Nephron progenitor cell (in vitro differentiated cells): ENCODE data around the gene USP4.
A peak's percentile ranks its signal among the peaks of the same experiment; 100 is the strongest.
"Not testable (repeated sequence)": the region's sequence is repeated elsewhere in the genome, so short reads cannot be mapped to it uniquely, and the experiment has no call there.

ENCODE experiments used
- DNase-seq: peaks from one replicate; pipeline ENCODE4 v3.0.0; 2021
- H3K27ac Mint-ChIP-seq: 2 replicates; pipeline ENCODE4 v1.8.0; 2021; ENCODE audit warnings: mild to moderate bottlenecking, moderate library complexity, mixed read lengths
- H3K27me3 Mint-ChIP-seq: 2 replicates; pipeline ENCODE4 v1.8.0; 2021; ENCODE audit warnings: mild to moderate bottlenecking, low read depth, mixed read lengths; ENCODE audit not compliant: poor library complexity
- H3K36me3 Mint-ChIP-seq: 2 replicates; pipeline ENCODE4 v1.8.0; 2021; ENCODE audit warnings: low read depth, mixed read lengths
- H3K4me1 Mint-ChIP-seq: 2 replicates; pipeline ENCODE4 v1.8.0; 2021; ENCODE audit warnings: mixed read lengths
- H3K4me3 Mint-ChIP-seq: 2 replicates; pipeline ENCODE4 v1.8.0; 2021; ENCODE audit warnings: mild to moderate bottlenecking, moderate library complexity, mixed read lengths
- H3K9me3 Mint-ChIP-seq: 2 replicates; pipeline ENCODE4 v1.8.0; 2021; ENCODE audit warnings: mild to moderate bottlenecking, moderate library complexity, mixed read lengths
- CTCF ChIP-seq: fragments of 200-600 bp; sonication (generic); IDR thresholded peaks from 2 replicates; pipeline ENCODE4 v1.5.0; 2021; ENCODE audit warnings: antibody characterized with exemption

The USP4 gene

GRCh38 chr3:49370585-49371290 lies 30.9 kb upstream of the USP4 start:
- Mint-ChIP-seq H3K4me3 (no peak overlapping the region), H3K27ac (peak overlapping the region; percentile 43), H3K4me1 (peaks cover 10% of the 10 kb centered on the region), H3K36me3 (peaks cover 80% of the 10 kb centered on the region), H3K9me3 (no peaks in the 10 kb centered on the region), H3K27me3 (peaks cover 5% of the 10 kb centered on the region)
- no peak for DNase-seq
- TF ChIP-seq CTCF: no peak

- Mint-ChIP-seq H3K9me3 (no peaks in the 10 kb centered on the region), H3K4me3 (no peak overlapping the region), H3K4me1 (peaks cover 19% of the 10 kb centered on the region), H3K27ac (peak overlapping the region; percentile 20), H3K36me3 (peaks cover 59% of the 10 kb centered on the region), H3K27me3 (peaks cover 3% of the 10 kb centered on the region)
- TF ChIP-seq CTCF: no peak
- no peak for DNase-seq
These were observed 22.7 kb upstream of the USP4 start for GRCh38 chr3:49362561-49362960.

GRCh38 chr3:49359623-49360022 lies 19.8 kb upstream of the USP4 start:
- peak overlapping the region; percentile 66 for H3K27ac Mint-ChIP-seq
- H3K9me3 Mint-ChIP-seq: no peaks in the 10 kb centered on the region
- H3K4me1 Mint-ChIP-seq: peaks cover 28% of the 10 kb centered on the region
- DNase-seq: no peak
- no peak for TF ChIP-seq CTCF
- H3K4me3 Mint-ChIP-seq: peak overlapping the region; percentile 97
- no peaks in the 10 kb centered on the region for H3K27me3 Mint-ChIP-seq
- peaks cover 51% of the 10 kb centered on the region for H3K36me3 Mint-ChIP-seq

- Mint-ChIP-seq H3K4me3 (peak overlapping the region; percentile 97), H3K27me3 (peaks cover 4% of the 10 kb centered on the region), H3K36me3 (peaks cover 57% of the 10 kb centered on the region), H3K4me1 (peaks cover 28% of the 10 kb centered on the region), H3K9me3 (peaks cover 4% of the 10 kb centered on the region), H3K27ac (peak overlapping the region; percentile 12)
- no peak for DNase-seq
- no peak for TF ChIP-seq CTCF
These were observed 19.0 kb upstream of the USP4 start for GRCh38 chr3:49358884-49359225.

GRCh38 chr3:49358217-49358883 lies 18.5 kb upstream of the USP4 start, which contains the start of gene GPX1:
TSS of gene GPX1 (minus strand) at chr3:49358353. CDS start at chr3:49358278, 75 bp downstream.
- DNase-seq: peak; percentile 95
- peak within 1 kb of the TSS; percentile 97 for H3K27ac Mint-ChIP-seq
- peaks cover 4% of the 10 kb centered on the region for H3K27me3 Mint-ChIP-seq
- H3K4me3 Mint-ChIP-seq: peak within 1 kb of the TSS; percentile 97
- no peak for TF ChIP-seq CTCF
- peaks cover 4% of the 10 kb centered on the region for H3K9me3 Mint-ChIP-seq
- peaks cover 28% of the 10 kb centered on the region for H3K4me1 Mint-ChIP-seq
- peaks cover 57% of the 10 kb centered on the region for H3K36me3 Mint-ChIP-seq

GRCh38 chr3:49357443-49358216 lies 17.8 kb upstream of the USP4 start:
- H3K9me3 Mint-ChIP-seq, H3K27me3 Mint-ChIP-seq: not testable (repeated sequence)
- peak overlapping the region; percentile 97 for H3K27ac Mint-ChIP-seq
- peaks cover 28% of the 10 kb centered on the region for H3K4me1 Mint-ChIP-seq
- peak; percentile 59 for DNase-seq
- H3K36me3 Mint-ChIP-seq: peaks cover 53% of the 10 kb centered on the region
- H3K4me3 Mint-ChIP-seq: peak overlapping the region; percentile 97

GRCh38 chr3:49357095-49357442 lies 17.2 kb upstream of the USP4 start:
- H3K27me3 Mint-ChIP-seq, H3K9me3 Mint-ChIP-seq, DNase-seq: not testable (repeated sequence)
- peak overlapping the region; percentile 97 for H3K4me3 Mint-ChIP-seq
- H3K4me1 Mint-ChIP-seq: peaks cover 32% of the 10 kb centered on the region
- H3K36me3 Mint-ChIP-seq: peaks cover 47% of the 10 kb centered on the region
- peak overlapping the region; percentile 97 for H3K27ac Mint-ChIP-seq
